NT2/D1 (cell line): ENCODE measurements around the gene GALNT9.

Experiments used
- DNase-seq: peaks from one replicate; pipeline ENCODE4 v3.0.0-alpha.2; 2011; ENCODE audit warnings: low read depth, low spot score
- H3K27me3 ChIP-seq: 2 replicates; pipeline ENCODE4 v1.6.0; 2011; ENCODE audit warnings: mild to moderate bottlenecking; ENCODE audit not compliant: insufficient read length, insufficient read depth
- H3K36me3 ChIP-seq: 2 replicates; pipeline ENCODE4 v1.6.1; 2011; ENCODE audit warnings: mild to moderate bottlenecking, low read length, mixed read lengths; ENCODE audit not compliant: insufficient read depth, insufficient read length
- H3K4me1 ChIP-seq: 2 replicates; pipeline ENCODE4 v1.5.1; 2011; ENCODE audit not compliant: insufficient read depth, insufficient read length
- H3K4me3 ChIP-seq: 2 replicates; pipeline ENCODE4 v1.5.1; 2011; ENCODE audit warnings: low read depth; ENCODE audit not compliant: insufficient read length
- H3K9ac ChIP-seq: 2 replicates; pipeline ENCODE4 v1.6.0; 2011; ENCODE audit warnings: low read depth; ENCODE audit not compliant: insufficient read length
- H3K9me3 ChIP-seq: 2 replicates; pipeline ENCODE4 v1.5.1; 2011; ENCODE audit warnings: mild to moderate bottlenecking, low read length; ENCODE audit not compliant: insufficient read depth
- SUZ12 ChIP-seq: IDR thresholded peaks from 2 replicates; pipeline ENCODE4 v1.6.1; 2011; ENCODE audit not compliant: insufficient read length, insufficient read depth; ENCODE audit errors: extremely low read depth
- YY1 ChIP-seq: IDR thresholded peaks from 2 replicates; pipeline ENCODE4 v1.6.1; 2011; ENCODE audit not compliant: insufficient read length, insufficient read depth
- ZNF274 ChIP-seq: IDR thresholded peaks from 2 replicates; pipeline ENCODE4 v1.6.1; 2011; ENCODE audit warnings: mild to moderate bottlenecking, low read depth, low read length

GALNT9 gene

DNA sequence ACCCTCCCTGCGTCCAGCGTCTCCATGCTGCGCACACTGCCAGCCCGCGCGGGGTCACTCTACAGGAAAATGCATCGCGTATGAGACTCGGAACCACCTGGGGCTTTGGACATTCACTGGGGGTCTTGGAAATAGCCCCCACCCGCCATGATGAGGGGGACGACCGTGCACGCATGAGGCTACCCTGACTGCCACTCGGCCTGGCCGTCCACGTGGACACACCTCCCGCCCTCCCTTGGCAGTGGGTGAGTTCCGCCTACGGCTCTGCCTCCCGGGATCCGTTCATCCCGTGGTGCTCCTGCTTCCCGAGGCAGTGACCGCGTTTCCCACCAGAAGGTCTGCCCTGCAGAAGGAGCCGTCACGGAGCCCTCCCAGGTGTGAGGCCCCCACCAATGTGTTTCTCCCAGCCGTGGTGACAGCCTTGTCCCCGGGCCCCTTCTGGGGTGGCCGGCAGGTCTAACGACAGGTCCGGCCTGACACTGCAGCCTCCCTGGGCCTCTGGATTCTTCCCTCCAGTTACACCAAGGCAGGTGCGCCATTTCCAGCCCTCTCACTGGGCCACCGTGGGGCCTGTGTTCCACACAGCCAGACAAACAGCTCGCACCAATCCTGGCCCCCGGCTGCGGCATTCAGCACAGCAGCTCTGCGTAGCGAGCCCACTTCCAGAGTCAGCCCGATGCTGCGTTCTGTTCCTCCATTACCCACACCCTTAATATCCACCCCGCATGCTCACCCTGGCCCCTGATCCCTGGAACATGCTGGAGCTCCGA lies 11.1 kb upstream of the GALNT9 start:
- Histone ChIP-seq H3K9ac (no peak overlapping the region), H3K4me1 (peaks cover 14% of the 10 kb centered on the region), H3K27me3 (peaks cover 88% of the 10 kb centered on the region), H3K36me3 (no peaks in the 10 kb centered on the region), H3K9me3 (no peaks in the 10 kb centered on the region), H3K4me3 (no peak overlapping the region)
- TF ChIP-seq ZNF274: no peak
- no peak for TF ChIP-seq YY1
- no peak for TF ChIP-seq SUZ12
- no peak for DNase-seq

DNA sequence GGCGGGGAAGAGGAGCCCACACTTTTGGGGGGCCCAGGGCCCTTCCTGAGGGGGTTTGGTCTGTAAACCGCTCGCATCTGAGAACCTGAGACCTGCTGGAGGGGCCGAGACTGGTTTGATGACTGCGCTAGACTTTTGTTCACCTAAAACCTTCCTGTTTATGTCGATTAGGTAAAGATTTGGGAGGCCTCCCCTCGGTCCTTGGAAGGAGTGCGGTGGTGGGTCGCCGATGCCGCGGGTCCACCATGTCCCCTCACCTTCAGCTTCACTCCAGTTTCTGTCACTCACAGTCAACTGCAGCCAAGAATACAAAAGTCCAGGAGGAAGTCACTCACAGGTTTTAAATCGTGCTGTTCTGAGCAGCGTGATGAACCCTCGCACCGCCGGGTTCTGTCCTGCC lies 10.5 kb upstream of the GALNT9 start:
- H3K9me3 ChIP-seq: no peaks in the 10 kb centered on the region
- DNase-seq: no peak
- H3K4me3 ChIP-seq: no peak overlapping the region
- no peak for TF ChIP-seq SUZ12
- no peak for TF ChIP-seq YY1
- no peak for TF ChIP-seq ZNF274
- H3K36me3 ChIP-seq: no peaks in the 10 kb centered on the region
- H3K9ac ChIP-seq: no peak overlapping the region
- H3K4me1 ChIP-seq: peaks cover 14% of the 10 kb centered on the region
- peaks cover 88% of the 10 kb centered on the region for H3K27me3 ChIP-seq

DNA sequence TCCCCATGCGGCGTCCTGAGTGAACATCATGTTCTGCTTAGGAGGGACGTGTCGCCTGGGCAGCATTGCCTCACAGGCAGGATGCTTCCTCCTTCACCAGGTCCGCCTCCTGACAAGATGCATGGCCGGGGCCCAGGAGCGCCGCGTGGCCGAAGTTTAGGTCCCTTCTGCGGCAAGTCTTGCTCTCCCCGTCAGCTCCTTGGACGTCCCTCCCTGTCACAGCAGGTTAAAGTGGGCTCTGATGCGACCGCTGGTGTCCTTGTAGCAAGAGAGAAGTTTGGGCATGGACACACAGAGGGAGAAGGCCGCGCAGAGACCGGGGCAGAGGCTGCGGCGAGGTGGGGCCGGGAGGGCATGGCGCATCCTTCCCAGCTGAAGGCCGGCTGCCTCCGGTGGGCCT lies 9.4 kb upstream of the GALNT9 start:
- H3K9me3 ChIP-seq: no peaks in the 10 kb centered on the region
- no peak for DNase-seq
- H3K36me3 ChIP-seq: no peaks in the 10 kb centered on the region
- H3K27me3 ChIP-seq: peaks cover 90% of the 10 kb centered on the region
- TF ChIP-seq ZNF274 (no peak), YY1 (no peak), SUZ12 (no peak)
- no peak overlapping the region for H3K9ac ChIP-seq
- no peak overlapping the region for H3K4me3 ChIP-seq
- peaks cover 13% of the 10 kb centered on the region for H3K4me1 ChIP-seq

DNA sequence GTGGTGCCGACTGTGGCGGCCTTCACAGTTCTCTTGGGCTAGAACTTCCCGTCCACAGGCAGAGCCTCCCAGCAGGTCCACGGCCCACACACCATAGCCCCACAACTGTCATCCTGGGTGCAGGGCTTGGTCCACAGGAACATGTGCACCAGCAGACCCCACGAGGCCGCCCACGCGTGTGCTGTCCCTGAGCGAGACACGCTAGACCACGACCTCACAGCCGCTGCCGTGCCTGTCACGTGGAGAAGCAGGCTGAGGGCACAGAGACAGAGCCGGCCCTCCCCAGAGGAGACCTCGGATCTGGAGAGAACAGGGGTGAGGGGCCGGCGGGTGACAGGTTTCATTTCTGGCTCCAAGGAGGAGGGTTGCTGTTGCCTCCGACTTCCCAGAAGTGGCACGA lies 8.9 kb upstream of the GALNT9 start:
- no peaks in the 10 kb centered on the region for H3K36me3 ChIP-seq
- H3K4me3 ChIP-seq: no peak overlapping the region
- no peak overlapping the region for H3K9ac ChIP-seq
- H3K4me1 ChIP-seq: peaks cover 13% of the 10 kb centered on the region
- no peaks in the 10 kb centered on the region for H3K9me3 ChIP-seq
- DNase-seq: no peak
- TF ChIP-seq YY1: no peak
- H3K27me3 ChIP-seq: peaks cover 90% of the 10 kb centered on the region

DNA sequence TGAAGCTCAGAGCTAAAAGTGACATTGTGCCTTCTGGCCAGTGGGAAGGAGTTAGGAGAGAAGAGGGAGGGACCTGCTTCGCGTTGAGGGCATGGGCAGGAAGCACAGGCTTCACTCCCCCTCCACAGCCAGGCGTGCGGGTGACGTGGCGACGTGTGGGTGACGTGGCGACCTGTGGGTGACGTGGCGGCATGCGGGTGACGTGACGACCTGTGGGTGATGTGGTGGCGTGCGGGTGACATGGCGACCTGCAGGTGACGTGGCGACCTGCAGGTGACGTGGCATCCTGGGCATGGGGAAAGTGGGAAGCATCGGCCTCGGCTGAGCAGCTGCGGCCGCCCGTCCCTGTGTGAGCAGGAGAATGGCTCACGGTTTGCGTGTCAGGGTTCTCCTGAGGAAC lies 8.2 kb upstream of the GALNT9 start:
- Histone ChIP-seq H3K27me3 (peaks cover 95% of the 10 kb centered on the region), H3K4me3 (no peak overlapping the region), H3K9me3 (no peaks in the 10 kb centered on the region), H3K4me1 (peaks cover 7% of the 10 kb centered on the region), H3K9ac (no peak overlapping the region), H3K36me3 (no peaks in the 10 kb centered on the region)
- DNase-seq: no peak
- TF ChIP-seq SUZ12: no peak
- TF ChIP-seq ZNF274: no peak
- no peak for TF ChIP-seq YY1

DNA sequence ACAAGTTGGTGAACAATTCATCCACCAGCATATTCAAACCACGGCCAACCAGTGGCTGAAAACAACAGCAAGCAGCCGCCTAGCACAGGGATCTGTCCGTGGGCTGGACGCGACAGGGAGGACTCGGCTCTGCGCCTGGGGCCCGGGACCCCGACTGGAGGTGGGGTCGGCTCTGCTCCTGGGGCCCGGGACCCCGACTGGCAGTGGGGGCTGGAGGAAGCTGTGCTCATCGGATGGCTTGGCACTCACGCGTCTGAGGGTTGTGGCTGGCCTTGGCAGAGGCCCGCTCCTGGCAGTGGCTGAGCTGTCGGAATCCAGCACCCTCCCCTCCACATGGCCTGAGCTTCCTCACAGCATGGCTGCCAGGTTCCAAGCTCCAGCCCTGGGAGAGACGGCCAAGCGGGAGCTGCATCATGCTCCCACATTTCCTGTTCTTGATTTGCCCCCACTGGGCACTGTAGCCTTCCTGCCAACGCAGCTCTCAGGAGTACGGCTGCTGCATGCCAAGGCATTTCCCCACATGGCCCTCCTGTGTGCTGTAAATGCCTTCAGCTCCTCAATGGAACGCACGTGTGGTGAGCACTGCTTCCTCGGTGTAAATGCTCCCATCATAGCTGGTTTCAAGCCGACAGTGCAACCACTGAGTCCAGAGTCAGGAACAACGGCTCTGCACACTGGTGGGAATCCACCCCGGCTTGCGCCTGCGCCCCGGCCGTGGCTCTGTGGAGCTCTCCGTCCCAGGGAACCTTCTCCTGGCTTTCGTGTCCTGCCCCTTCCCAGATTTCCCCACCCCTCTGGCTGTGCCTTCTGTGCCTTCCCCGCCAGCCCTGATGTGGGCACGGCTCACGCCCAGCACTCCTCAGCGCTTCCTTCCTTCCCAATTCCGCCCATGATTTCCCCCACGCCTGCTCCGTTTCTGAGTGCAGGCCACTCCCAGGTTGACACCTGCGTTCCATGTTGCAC lies 7.3 kb upstream of the GALNT9 start:
- no peaks in the 10 kb centered on the region for H3K9me3 ChIP-seq
- H3K9ac ChIP-seq: no peak overlapping the region
- no peaks in the 10 kb centered on the region for H3K4me1 ChIP-seq
- H3K27me3 ChIP-seq: peaks cover 97% of the 10 kb centered on the region
- no peak for TF ChIP-seq YY1
- no peak for TF ChIP-seq ZNF274
- no peak for TF ChIP-seq SUZ12
- no peak overlapping the region for H3K4me3 ChIP-seq
- DNase-seq: no peak
- no peaks in the 10 kb centered on the region for H3K36me3 ChIP-seq

DNA sequence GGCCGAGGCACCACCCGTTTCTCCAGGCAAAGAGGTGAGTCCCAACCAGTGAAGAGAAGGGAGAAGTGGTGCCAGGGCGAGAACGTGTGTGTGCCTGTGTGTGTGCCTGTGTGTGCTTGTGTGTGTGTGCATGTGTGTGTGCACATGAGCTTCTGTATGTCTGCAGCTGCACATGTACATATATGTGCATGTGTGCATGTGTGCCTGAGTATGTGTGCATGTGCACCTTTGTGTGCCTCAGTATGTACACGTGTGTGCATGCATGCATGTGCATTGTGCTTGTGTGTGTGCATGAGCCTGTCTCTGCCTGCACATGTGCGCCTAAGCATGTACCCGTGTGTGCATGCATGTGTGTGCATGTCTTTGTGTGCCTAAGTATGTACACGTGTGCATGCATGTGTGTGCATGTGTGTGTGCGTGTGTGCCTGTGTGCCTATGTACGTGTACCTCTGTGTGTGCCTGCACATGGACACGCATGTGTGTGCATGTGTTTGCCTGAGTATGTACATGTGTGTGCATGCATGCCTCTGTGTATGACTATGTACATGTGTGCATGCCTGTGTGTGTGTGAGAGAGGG lies 5.9 kb upstream of the GALNT9 start:
- Histone ChIP-seq H3K4me3 (no peak overlapping the region), H3K4me1 (no peaks in the 10 kb centered on the region), H3K27me3 (peaks cover 99% of the 10 kb centered on the region), H3K9me3 (no peaks in the 10 kb centered on the region), H3K9ac (no peak overlapping the region), H3K36me3 (no peaks in the 10 kb centered on the region)
- no peak for TF ChIP-seq ZNF274
- TF ChIP-seq SUZ12: no peak
- no peak for TF ChIP-seq YY1
- no peak for DNase-seq
